ENCODE data around the gene CAPZB.

DNA sequence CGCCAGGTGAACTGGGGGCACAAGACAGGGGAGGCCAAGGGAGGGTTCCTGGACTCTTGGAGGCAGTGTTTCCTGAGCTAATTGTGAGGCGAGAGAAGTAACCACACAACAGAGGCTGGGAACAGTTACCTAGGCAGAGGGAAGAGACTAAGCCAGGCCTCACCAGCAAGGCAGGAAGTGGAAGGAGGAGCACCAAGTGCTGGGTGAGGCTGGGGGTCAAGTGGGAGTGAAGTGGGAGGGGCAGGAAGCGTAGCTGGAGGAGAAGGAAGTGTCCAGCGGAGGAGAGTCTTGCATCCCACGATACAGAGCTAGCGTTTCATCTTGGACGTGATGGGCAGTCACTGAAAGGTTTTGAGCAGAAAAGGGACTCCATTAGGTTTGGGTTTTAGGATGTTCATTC is 48.3 kb upstream of the CAPZB start:
- TF ChIP-seq, protein P1, sequence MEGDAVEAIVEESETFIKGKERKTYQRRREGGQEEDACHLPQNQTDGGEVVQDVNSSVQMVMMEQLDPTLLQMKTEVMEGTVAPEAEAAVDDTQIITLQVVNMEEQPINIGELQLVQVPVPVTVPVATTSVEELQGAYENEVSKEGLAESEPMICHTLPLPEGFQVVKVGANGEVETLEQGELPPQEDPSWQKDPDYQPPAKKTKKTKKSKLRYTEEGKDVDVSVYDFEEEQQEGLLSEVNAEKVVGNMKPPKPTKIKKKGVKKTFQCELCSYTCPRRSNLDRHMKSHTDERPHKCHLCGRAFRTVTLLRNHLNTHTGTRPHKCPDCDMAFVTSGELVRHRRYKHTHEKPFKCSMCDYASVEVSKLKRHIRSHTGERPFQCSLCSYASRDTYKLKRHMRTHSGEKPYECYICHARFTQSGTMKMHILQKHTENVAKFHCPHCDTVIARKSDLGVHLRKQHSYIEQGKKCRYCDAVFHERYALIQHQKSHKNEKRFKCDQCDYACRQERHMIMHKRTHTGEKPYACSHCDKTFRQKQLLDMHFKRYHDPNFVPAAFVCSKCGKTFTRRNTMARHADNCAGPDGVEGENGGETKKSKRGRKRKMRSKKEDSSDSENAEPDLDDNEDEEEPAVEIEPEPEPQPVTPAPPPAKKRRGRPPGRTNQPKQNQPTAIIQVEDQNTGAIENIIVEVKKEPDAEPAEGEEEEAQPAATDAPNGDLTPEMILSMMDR (IDR thresholded peaks at IDR 0.05; ENCODE audit: insufficient read depth, low read length), result no peak
- TF ChIP-seq, protein P2, sequence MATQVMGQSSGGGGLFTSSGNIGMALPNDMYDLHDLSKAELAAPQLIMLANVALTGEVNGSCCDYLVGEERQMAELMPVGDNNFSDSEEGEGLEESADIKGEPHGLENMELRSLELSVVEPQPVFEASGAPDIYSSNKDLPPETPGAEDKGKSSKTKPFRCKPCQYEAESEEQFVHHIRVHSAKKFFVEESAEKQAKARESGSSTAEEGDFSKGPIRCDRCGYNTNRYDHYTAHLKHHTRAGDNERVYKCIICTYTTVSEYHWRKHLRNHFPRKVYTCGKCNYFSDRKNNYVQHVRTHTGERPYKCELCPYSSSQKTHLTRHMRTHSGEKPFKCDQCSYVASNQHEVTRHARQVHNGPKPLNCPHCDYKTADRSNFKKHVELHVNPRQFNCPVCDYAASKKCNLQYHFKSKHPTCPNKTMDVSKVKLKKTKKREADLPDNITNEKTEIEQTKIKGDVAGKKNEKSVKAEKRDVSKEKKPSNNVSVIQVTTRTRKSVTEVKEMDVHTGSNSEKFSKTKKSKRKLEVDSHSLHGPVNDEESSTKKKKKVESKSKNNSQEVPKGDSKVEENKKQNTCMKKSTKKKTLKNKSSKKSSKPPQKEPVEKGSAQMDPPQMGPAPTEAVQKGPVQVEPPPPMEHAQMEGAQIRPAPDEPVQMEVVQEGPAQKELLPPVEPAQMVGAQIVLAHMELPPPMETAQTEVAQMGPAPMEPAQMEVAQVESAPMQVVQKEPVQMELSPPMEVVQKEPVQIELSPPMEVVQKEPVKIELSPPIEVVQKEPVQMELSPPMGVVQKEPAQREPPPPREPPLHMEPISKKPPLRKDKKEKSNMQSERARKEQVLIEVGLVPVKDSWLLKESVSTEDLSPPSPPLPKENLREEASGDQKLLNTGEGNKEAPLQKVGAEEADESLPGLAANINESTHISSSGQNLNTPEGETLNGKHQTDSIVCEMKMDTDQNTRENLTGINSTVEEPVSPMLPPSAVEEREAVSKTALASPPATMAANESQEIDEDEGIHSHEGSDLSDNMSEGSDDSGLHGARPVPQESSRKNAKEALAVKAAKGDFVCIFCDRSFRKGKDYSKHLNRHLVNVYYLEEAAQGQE (IDR thresholded peaks at IDR 0.05; ENCODE audit: insufficient replicate concordance, low read depth), result no peak
- no peak for TF ChIP-seq POLR2AphosphoS5 (IDR thresholded peaks at IDR 0.05; ENCODE audit: low read depth)
- TF ChIP-seq GABPA (IDR thresholded peaks at IDR 0.05; ENCODE audit: low read depth), result no peak
